Stimulated activated CD8-positive, alpha-beta memory T cell treated with anti-CD3 and anti-CD28 coated beads, Interleukin-15, amount 100 ng/mL, for 1 hour (primary cell): ENCODE measurements around the gene RER1.

Experiments
- DNase-seq: peaks from one replicate; pipeline ENCODE4 v3.0.0-alpha.2; 2020; ENCODE audit warnings: low read depth

RER1 gene

DNA sequence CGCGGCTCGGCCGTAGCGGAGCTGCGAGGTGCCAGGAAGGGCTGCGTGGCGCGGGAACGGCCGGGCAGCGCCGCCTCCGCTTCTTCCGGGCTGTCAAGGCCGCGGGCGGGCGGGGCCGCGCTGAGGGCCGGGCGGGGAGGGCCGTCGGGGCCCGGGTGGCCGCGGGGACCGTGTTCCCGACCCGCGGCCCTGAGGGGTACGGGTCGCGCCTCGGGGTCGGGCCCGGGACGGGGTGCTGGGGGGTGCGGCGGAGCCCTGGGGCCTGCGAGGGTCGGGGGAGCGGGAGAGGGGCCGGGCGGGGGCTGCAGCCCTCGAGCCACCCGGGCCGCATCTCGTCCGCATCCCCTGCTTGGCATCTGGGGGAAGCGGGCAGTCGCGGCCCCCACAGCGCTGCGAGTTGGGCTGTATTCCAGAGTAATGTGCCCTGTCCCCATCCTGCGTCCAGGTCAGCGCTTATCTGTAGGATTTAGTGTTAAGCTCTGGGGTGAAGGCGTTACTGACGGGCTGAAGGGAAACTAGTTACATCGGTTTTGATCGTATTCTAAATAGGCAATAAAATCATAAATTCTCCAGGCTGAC, 379 bp downstream of the RER1 start:
- DNase-seq = no peak

DNA sequence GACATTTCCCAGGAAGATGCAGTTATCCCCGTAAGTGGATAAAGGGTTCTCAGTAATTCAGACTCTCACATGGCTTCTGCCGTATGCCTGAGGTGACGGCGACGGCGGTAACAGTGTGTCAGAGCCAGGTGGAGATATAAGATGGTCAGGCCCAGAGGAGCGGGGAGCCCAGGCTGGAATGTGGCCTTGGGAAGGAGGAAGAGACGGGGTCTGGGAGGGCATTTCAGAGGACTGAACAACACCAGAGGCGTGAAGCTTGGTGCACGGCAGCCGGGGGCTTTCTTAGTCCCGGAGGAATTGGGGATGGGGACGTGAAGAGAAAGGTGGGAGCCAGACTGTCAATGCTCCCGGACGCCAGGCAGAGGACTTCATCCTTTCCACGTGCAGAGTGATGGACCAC, 1.0 kb downstream of the RER1 start:
- DNase-seq = no peak

DNA sequence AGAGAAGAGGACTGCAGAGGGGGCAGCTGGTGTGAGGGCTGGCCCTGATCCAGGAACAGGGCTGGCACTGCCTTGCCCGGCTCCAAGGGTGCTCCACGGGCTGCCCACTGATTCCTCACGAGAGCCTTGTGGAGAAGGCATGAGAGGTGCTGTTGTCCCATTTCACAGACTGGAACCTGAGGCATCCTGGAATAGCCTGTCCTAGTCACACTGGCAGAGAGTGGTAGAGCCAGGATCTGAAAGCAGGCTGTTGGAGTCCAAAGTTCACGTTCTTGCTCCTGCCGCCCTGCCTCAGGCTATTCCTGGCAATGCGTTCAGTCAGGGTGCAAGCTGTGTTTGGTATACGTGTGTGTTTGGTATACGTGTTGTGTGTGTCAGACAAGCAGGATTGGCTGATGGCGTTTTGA, 1.8 kb downstream of the RER1 start:
- DNase-seq = no peak

DNA sequence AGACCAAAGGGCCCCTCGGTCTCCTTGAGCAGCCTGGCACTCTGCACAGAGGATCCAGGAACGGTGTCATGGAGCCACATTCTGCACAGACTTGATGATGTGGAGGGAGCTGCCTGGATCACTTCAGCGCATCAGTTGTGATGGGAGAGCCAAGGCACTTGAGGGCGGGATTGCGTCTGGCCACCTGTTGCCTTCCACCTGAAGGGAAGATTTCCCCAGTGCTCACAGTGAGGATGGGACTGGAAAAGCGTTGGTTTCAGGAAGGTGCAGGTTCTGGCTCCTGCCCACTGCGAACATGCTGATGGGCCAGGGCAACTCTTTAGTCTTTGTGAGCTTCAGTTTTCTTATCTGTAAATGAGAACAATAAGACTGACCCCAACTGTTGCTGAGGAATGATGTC, 2.6 kb downstream of the RER1 start:
- DNase-seq = no peak

DNA sequence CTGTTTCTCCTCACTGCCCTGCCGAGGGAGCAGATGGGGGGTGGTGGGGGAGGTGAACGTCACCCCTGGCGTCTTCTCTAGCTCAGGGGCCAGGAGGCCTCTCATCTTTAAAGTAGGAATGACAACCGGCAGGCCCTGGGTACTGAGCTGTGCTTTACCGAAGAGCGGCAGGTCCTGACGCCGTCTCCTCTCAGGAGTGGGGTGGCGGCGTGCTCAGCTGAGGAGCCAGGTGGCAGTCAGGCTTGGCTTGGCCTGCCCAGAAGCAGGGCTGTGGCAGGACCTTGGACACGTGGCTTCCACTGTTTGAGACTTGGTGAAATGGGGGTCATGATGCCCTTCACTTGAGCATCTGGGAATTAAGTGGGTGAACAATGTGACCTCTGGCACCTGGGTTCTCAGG, 3.1 kb downstream of the RER1 start:
- no peak for DNase-seq

DNA sequence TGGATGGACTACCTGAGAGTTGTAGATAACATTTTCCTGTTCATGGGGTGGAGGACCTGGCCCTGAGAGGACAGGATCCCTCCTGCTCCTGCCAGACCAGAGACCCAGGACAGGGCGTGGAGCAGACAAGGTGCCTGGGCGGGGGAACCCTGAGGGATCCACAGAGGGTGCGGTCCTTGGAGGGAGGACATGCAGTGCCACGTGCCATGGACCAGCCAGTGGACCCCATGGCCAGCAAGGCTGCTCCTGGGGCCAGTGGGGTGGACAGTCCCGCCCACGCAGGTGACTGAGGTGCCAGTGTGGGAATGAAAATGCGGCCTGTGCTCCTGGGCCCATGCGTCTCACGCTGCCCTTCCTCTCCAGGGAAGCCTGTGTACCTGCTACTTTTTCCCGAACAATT, 3.6 kb downstream of the RER1 start:
- DNase-seq = no peak

DNA sequence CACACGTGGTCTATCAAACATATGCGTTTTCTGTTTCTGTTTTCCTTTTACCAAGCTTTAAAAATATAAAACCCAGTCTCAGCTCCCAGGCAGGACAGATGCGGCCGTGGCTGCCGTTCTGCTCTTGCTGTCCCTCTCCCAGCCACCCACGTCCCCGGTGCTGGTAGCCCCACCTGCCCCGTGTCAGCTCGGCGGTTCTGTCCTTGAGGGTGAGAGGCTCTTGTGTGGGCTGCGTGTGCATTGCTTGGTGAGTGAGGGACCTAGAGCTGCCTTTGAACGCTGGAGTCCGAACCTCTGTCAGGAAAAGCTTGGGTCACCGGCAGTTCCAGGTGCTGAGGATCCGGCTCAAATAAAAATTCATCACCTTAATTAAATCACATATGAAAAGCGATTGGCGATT, 4.4 kb downstream of the RER1 start:
- no peak for DNase-seq

DNA sequence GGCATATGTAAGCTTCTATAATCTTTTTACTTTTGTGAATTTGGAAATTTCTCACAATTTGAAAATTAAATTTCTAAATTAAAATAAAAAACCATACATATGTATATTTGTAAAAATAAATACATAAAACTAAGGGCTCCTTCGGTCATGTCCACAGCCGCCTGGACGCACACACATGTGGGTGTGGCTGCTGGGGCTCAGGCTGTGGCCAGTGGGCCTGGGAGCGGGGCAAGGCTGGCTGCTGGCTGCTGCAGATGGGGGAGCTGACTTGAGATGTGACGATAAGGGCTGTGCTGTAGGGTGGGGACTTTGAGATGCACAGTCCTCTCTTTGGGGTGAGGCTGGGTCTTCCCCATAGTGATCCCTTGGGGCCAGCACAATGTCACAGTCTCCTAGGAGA, 4.8 kb downstream of the RER1 start:
- no peak for DNase-seq

DNA sequence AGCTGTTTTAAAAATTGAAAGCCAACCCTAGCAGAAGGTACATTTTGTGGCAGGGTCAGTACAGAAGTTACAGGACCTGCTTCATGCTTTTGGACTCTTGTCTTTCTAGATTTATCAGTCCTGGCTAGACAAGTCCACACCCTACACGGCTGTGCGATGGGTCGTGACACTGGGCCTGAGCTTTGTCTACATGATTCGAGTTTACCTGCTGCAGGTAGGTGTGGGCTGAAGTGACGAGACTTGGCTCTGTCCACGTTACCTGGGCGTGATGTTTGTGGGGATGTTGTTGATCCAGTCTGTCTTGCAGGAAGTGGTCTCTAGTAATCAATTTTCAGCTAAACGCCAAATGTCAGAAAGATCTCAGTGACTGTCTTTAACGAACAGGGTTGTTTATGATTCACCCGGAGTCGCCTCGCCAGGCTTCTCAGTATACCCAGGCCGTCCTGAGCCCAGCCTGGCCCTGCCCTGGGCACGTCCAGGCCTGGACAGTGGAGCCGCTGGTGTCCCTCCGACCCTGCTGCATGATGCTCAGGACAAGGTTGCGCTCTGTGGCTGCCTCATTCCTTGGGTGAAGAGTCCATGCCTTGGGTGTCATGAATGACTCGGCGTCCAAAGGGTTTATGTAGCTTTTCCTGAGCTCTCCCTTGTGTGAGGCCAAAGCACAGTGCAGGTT, 5.5 kb downstream of the RER1 start:
- DNase-seq = no peak

DNA sequence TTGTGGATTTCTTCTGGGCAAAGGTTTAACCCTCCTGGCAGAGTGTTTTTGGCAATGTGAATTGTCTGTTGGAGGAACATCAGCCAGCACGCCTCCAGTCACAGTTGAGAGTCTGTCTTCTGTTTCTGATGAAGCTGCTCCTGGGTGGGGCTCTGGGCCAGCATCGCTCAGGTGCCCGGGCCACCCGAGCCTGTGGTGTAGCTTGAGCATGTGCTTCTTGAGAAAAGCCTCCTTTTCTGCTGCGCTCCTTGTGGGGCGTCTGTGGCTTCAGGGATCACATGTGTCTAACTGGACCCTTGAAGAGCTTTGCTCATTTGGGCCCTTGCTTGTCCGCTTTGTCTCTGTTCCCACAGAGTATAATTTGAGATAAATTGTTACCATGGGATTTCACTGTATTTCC, 7.2 kb downstream of the RER1 start:
- no peak for DNase-seq

DNA sequence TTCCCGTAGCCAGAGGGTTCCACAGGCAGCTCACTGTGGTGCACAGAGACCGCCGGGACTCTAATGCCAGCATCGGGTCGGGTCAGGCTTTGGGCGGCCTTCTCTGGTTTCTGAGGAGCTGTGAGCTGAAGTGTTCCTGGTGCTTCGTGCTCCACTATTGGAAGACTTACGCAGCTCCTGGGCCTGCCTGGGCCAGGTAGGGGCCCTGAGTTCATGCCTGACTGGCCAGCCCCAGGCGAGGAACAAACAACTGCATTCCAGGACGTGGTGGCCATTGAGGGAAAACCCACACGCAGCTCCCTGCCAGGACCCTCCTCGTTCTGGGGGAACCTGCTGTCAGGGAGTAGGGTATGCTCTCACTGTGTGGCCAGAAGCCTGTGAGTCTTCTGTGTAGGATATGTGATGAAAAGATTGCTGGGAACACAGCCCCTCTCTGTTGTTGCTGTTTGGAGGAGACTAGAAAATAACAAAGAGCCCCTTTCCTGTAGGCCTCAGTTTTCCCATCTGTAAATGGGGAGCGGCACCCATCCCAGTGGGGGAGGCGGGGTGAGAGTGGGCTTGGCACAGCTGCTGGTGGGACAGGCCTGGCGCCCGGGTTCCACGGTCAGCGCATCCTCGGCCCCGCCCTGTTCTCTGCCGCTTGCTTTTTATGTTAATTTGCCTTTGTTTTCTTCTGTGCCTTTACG, 8.4 kb downstream of the RER1 start:
- no peak for DNase-seq

DNA sequence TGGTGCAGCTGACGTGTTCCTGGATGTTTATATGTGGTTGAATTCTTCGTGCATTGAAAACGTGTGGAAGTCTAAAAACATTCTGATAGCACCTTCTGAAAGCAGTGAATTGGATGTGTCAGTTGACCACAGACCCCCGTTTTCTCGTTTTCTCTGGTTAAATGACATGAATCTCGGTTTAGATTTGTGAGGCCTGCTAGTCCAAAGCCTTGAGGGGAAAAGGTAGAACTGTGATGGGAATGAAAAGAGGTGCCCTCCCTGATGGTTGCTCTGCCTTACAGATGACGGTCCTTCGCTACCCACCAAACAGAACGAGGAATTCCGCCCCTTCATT, 8.9 kb downstream of the RER1 start:
- no peak for DNase-seq

DNA sequence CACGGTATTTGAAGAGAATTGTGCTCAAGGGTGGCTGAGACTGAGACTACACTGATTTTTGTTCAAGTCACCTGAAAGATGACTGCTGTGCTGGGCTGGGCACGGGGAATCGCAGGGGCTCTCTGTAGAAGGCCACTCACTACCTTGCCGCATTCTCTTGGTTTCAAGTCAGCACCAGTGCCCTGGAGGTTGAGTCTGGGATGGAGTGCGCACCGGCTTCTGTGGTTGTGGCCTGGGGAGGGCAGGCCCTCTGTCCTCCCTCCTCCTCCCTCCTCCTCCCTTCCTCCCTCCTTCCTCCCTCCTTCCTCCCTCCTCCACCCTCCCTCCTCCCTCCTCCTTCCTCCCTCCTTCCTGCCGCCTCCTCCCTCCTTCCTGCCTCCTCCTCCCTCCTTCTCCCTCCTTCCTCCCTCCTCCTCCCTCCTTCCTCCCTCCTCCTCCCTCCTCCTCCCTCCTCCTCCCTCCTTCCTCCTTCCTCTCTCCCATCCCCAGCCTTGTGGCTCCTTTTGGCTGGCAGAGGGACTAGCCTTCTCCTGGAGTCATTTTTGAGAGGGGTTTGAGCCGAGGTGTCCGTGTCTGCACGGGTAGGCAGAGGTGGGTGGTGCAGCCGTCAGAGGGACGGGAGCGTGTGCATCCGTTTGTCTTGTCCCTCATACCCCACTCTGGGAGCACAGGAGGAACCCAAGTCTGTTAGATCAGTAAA, 9.5 kb downstream of the RER1 start:
- DNase-seq = no peak

DNA sequence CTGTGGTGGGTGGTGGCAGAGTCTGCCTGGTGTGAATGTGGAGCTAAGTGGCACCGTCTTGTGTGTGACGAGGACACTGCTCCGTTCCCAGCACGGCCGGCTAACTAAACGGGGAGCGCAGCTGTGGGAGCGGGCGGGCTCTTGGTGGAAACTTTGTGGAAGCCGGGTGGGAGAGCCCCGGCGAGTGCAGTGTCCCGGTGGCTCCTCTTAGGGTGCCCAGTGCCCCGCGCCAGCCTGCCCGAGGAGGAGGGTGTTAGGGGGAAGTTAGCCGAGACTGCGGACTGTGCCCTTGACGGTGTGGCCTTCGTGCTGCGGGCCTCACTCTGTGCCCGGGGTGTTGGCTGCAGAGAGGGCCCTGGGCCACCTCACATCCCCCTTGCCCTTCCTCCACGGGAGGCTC, 10.8 kb downstream of the RER1 start:
- DNase-seq = no peak

DNA sequence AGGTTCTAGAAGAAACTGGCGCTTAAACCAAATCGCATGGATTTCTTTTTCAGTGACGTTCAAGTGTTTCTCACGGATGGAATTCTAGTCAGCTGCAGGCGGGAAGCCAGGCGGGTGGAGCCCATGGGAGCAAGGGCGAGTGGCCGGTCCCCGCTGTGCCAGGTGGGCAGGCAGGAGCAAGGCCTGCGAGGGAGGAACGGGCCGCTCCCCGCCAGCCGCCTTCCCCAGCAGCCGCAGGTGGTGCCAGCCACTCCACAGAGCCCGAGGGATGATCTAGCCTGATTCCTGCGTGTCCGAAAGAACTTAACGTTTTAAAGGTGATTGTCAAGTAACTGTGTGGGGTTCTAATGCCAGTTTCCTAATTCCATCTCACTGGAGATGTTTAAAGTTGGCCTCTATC, 11.6 kb downstream of the RER1 start:
- DNase-seq = no peak

DNA sequence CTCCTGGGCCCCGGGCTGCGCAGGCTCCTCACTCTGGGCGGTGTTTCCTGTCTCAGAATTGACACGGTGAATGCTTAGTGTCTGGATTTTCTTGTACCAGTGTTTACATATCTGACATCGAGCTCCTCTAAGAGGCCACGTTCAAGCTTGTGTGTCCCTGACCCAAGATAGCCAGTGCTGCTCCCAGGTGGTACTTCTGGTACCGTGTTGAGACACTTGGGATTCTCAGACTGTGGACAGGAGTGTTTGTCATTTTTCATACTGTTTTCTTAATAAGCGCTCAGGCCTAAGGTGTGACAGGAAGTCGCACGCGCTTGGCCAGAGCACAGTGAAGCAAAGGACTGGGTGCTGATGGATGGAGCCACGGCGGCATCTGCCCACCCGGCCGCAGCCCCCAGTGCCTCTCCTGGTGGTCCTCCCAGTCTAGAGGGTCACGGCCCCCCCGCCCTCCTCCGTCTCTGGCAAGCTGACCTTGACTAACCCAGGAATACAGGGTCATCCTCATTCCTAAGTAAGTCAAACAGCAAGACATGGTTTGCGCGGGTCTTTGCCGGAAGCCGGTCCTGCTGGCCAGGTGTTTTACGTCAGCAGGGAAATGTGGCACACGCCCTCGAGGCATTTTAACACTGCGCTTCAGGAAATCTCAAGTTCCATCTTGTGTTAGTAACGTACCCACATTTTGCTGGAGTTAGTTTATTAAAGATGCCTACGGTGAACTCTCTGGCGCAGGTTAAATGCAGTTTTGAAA, 12.7 kb downstream of the RER1 start:
- no peak for DNase-seq

DNA sequence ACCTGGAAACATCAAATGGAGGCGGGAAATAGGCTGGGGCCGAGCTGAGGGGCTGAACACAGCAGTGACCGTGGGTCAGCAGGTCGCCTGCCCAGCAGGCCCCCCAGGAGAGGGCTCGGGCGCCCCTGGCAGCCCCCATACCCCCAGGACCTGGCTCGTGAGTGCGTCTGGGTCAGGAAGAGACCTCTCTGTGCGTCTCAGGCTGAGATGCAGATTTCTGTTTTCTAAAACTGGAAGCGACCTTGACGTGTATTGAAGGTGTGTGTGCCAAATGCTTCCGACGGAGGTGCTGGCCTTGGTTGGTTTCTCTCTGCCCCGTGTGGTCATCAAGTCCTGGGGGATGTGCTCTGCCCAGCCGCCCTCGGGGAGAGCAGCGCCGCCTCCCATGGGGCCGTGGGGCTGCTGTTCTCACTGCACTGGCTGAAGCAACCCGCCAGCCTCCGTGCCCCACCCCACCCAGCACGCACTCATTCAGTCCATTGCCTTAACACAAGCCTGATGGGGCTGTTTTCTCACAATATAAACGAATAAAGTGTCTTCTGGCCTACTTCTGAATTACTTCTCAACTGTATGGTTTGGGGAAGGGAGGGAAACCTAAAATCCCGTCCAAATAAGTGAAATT, 13.4 kb downstream of the RER1 start:
- no peak for DNase-seq

DNA sequence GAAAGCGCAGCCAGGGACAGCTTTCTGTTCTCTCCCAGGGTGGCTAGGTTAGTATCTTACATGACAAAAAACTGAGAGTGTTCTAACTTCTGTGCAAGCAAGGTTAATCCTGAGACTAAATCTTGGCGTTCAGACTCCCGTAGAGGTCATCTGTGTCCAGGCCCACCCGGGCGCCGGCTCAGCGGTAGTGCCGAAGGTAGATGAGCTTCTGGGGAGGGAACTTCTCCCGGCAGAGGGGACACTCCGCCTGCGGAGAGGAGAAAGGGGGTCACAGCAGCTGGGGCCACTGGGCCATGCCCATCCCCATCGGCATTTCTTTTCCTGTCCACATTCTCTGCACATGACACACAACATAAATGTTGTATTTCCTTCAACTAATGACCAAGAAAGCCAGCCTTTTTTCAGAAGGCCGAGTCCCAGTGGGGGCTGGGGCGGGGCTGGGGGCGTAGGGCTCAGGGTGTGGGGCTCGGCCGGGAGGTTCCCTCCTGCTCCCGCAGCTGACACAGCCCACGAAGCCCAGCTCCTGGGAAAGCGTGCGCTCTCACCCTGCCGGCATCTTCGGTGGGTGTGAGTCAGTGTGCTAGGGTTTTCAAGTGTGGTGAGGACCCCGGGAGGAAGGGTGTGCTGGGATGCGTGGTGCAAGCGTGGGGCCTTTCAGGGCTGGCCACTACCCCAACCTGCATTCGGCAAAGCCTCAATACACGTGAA, 14.1 kb downstream of the RER1 start:
- DNase-seq = no peak

DNA sequence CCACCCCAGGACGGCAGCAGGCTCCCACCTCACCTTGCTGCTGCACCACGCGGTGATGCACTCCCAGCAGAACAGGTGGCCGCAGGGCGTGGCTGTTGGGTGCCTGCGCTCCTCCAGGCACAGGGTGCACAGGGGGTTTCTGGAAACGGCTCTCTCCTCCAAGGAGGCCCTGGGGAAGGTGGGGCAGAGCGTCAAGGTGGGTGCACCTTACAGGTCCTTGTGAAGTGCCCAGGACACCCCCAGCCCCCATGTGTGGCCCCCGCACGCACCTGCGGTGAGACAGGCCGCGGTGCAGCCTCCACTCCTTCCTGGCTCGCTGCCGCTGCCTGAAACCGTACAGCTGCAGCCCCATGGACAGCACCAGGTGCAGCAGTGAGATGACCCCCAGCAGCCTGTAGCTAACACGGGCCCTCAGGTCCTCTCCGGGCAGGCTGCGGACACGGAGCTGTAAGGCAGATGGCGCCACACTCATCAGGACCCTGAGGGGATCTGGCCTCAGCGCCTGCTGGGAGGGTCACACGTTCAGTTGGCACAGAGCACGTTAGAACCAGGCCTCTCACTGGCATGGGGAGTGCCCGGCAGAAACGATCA, 14.9 kb downstream of the RER1 start:
- DNase-seq = no peak

DNA sequence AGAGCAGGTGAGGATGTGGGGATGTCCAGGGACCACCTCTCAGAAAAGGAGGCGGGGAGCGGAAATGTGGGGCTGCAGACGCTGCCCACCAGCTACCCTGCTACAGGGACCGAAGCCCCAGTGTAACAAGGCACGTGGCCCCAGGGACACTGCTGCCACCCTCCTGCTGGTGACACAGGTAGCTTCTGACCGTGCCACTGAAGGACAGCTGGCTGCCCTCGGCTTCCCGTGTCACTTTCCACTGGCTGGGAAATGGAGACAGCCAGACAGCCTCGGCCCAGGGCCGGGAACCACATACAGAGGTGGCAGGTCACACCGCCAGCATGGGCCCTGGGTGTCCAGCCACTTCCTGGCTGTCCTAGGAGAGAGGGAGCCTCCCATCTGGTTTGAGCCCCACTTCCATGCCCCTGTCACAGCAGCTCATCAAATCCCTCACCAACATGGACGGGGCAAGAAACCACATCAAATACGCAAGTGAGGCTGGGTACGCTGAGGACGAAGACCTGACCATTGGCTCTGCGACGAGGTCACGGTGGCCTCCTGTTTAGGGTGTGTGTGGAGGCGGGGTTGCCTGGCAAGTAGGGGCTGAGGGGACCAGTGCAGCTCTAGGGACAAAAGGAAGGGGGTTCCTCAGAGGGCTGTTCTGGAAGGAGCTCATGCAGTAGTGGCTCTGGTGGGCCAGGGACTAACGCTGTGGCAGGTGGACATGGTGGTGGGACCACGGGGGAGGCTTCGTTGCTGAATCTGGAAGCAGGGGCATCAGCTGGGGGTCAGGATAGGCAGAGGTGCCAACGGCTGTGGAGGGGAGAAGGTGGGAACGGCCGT, 15.7 kb downstream of the RER1 start:
- no peak for DNase-seq

DNA sequence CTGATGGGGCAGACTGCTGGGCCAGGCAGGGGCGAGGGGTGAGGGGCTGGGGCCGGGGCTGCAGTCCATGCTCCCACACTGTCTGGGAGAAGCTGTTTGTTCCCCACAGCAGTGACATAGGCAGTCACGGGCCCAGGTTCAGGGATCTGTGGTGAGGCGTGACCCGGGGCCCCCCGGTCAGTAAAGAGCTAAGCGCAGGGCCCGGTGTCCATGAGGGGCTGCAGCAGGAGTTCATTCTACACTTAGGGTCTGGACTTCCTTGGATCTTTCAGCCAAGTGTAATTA, 16.3 kb downstream of the RER1 start:
- DNase-seq = no peak
